Measurements from ENCODE around the gene TXNRD2.

- TF ChIP-seq CTCF (IDR thresholded peaks at IDR 0.05 in 2 of 3, conservative IDR thresholded peaks at IDR 0.05 in 1 of 3; ENCODE audit: borderline replicate concordance in 1 of 3, insufficient read depth in 1 of 3, low read depth in 2 of 3, low read length in 2 of 3), result no peak
- TF ChIP-seq POLR2A (IDR thresholded peaks at IDR 0.05; ENCODE audit: borderline replicate concordance, extremely low read depth, insufficient read depth, insufficient read length), result no peak
- no peak for TF ChIP-seq ZNF274 (IDR thresholded peaks at IDR 0.05; ENCODE audit: low read depth, low read length)
- no peak for TF ChIP-seq REST (IDR thresholded peaks at IDR 0.05; ENCODE audit: low read depth)
- TF ChIP-seq EZH2 (IDR thresholded peaks at IDR 0.05), result no peak
- no peak for TF ChIP-seq ATF3 (IDR thresholded peaks at IDR 0.05)
- no peak for TF ChIP-seq YY1 (IDR thresholded peaks at IDR 0.05; ENCODE audit: extremely low read depth, insufficient replicate concordance, low read depth, low read length)
Observed at GRCh38 chr22:19933341-19934241, 8.0 kb downstream of the TXNRD2 start.

Measured in HCT116 (cell line).